Hematopoietic multipotent progenitor cell treated with erythropoietin and hydrocortisone succinate and interleukin-3 and kit ligand, for 6 days (in vitro differentiated cells): ENCODE results near the gene PHACTR3.

ENCODE experiments used
- DNase-seq: peaks from one replicate; pipeline ENCODE4 v3.0.0-alpha.2; 2015

PHACTR3 gene

GRCh38 chr20:59737073-59737666 lies 132.8 kb downstream of the PHACTR3 start:
- no peak for DNase-seq

- no peak for DNase-seq
These were observed 133.5 kb downstream of the PHACTR3 start for GRCh38 chr20:59737816-59738215.

DNA sequence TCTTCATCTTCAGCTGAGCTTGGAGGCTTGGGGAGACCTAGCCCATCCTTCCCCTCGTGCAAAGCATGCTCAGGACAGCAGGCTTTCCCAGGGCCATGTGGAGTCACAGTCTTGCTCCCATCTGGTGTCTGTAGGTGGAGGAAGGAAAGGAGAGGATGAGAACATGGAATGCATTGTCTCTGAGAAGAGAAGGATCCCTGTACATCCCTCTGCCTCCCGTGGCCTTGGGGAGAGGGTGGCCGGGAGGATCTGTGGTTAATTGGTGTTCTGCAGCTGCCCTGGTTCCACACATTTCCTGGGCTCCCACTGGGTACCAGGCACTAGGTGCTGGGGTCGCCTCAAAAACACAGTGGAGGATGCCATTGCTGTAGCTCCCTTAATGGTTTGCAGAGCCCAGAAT lies 134.5 kb downstream of the PHACTR3 start:
- no peak for DNase-seq

- DNase-seq, result no peak
These were observed 136.3 kb downstream of the PHACTR3 start for GRCh38 chr20:59740621-59741020.

GRCh38 chr20:59741073-59741472 lies 136.7 kb downstream of the PHACTR3 start:
- DNase-seq, result no peak

DNA sequence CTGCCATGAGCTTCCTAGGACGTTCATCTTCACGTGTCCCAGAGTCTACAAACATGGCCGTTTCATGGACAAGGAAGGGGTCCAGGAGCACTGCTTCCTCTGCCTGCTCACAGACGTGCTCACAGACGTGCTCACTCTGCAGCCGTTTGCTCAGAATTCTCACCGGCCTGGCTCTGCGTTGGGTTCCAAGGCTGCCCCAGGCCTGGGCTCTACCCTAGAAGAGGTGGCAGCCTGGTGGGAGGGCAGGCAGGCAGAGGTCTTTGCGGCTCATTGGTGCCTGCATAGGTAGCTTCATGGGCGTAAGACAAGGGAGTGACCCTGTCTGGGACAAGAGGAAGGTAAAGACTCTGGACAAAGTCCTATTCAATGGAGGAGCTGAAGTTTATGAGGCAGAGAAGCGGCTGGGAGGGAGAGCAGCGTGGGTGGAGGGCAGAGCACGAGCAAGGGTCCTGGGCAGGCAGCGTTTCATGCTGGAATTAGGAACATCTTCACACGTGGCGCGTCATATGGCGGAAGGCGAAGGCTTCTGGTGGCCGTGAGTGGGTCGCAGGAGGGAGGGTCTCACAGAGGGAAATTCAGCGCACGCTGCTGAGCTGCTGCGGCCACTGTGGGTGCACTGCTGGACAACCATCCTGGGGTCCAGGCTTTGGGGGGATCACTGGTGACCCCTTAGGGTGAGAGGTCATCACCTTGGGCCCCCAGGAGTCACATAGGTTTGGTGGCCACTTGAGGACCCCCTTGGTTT lies 138.2 kb downstream of the PHACTR3 start:
- no peak for DNase-seq

DNA sequence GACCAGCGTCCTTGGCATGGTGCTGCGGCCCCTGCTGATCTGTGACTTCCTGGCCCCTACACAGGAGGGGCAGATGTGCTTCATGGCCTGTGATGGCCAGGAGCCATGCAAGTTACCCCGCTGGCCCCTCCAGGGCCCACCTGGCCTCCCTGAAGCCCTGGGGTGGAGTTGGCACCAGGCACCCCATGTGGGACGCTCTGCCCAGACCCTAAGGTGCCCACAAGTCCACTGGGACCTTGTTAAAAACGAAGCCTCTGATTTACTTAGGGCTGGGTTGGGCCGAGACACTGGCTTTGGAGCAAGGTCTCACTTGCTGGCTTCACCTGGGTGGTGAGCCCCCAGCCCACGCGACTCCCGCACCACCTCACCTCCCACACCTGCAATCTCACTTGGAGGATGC lies 139.0 kb downstream of the PHACTR3 start:
- no peak for DNase-seq

DNA sequence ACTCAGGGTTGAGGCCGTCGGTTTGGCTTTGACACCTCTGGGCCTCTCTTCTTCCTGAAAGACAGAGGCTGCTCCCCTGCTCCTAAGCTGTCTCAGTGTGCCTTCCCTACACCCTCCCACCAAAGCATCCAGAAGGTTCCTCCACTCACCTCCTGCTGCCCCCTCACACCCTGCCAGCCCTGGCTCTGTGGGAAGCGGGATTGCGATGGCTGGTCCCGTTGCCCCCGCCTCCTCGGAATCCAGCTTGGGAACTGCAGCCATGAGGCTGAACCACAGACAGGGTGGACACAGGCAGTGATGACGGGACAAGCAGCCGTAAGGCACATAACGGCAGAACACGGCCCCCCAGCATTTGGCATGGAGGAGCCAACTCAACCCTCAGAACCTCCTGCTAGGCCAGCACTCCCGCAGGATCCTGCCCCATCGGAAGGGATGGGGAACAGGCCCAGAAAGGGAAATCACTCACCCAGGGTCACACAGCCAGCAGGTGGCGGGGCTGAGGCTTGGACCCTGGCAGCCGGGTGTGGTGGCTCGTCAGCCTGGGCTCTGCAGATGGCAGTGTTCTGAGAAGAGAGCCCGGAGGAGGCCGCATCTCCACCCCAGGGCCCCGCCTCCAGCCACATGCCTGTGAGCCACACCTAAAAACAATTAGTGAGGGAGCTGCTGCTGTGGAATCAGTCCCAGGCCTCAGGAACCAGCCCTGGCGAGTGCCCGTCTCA lies 139.6 kb downstream of the PHACTR3 start:
- DNase-seq, result peak; percentile 64

DNA sequence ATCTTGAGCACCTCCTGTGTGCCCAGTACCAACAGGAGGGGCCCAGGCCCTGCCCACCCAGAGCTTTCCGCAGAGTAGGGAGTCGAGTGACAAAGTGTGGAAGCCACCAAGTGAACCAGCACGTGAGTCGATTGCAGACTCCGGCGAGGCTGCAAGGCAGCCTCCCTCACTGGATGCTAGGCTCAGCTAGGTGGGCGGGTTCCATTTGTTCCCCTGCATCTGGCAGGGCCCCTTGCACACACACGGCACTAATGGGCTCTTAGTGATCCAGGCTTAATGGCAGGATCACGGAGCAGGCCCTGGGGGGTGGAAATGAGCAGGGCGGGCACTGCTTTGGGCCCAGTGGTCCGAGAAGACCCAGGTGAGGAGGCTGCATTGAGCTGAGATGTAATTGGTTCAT lies 140.4 kb downstream of the PHACTR3 start:
- DNase-seq, result no peak

DNA sequence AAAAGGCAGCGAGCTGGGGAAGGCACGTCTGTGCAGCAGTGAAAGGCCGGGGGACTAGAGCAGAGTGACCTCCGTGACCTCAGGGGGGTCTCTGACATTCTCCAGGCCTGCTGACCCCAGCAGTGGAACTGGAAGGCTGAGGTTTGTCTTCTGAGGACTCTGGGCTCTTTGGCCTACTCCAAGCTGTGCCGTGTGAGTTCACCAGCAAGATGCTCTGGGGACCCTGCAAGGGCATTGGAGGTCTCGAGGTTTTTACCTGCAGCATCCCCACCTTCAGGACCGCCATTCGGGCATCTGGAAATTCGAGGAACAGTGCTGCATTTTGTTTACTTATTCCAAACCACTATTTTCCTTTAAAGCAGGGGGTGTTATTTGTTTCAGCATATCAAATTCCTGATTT lies 140.9 kb downstream of the PHACTR3 start:
- no peak for DNase-seq

GRCh38 chr20:59745716-59746115 lies 141.4 kb downstream of the PHACTR3 start:
- no peak for DNase-seq

GRCh38 chr20:59746155-59746554 lies 141.8 kb downstream of the PHACTR3 start:
- DNase-seq, result no peak

DNA sequence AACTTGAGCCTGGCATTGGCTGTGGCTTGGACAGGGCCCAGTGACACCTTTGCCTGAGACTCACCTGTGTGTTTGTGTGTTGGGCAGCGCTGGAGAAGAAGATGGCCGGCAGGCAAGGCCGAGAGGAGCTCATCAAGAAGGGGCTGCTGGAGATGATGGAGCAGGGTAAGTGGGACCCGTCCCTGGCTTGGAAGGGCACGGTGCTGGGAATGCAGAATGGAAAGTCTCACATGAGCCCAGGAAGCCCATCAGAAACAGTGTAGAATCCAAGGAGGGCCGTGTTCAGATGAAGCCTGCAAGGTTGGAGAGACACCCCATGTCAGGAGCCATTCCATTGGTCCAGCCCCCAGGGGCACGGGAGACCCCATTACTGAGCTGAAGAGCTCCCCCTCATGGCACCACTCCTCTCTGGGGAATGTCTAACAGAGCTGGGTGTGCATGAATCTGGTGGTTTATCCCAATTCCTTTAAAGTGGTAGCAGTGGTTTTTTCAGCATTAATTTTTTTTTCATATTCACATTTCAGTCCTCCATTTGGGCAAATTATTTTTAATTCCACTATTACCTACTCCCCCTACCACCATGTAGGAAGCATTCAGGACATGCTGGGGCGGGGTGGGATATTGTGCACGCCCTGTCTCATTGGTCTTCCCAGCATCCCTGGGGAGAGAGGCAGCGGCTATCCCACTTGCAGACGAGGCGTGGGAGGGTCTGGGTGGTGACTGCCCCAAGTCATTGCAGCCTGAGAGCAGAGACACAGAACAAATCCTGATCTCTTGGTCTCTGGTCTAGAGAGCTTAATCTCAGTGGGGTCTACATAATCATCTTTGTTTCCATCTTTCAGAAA lies 143.6 kb downstream of the PHACTR3 start:
- no peak for DNase-seq

DNA sequence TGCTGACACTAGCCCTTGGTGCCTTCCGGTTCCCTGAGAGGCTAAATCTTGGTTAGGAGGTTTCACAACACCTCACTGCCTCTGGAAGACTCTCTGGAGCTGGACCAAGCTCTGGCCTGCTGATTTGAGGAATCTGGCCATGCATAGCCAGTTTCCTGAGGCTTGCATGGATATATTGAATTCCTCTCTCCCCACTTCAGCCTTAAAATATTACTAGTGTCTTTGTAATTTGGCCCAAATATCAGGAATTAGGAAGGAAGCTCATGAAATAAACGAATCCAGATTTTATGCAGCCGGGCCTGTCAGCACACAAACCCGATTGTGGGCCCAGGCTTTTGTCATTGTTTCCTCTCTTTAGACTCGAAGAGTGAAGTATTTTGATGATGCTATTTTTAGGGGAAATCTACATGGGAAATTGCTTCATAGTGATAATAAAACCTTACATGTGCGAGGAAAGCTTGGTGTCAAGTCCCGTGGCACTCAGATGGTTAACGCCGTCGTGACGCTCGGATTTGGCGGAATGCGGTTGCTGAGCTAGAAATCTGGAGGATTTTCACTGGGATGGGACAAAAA lies 144.4 kb downstream of the PHACTR3 start:
- no peak for DNase-seq

- no peak for DNase-seq
These were observed 145.0 kb downstream of the PHACTR3 start for GRCh38 chr20:59749301-59749700.

DNA sequence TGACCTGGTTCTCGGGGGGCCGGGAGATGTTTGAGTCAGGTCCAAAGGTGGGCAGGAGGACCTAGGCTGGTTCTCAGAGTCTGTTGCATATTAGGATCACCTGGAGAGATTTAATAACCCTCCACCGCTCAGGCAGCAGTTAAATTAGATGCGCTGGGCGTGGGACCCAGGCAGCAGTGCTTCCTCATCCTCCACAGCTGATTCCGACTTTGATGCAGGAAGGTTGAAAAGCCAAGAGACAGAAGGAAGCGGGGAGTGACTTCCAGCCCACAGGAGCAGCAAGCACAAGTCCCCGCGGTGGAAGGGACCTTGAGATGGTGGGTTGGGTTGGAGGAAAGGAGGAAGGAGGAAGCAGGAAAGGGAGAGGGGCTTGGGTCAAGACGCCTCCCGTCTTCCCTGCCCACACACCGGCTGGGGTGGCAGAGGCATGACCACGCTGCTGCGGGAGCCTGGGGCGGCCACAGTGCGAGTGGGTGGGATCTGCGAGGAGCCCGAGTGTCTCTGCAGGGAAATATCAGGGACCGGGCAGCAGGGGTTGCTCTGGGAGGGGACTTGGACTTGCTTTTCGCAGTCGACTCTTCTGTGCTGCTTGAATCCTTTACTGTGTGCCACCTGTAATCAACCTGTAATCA lies 146.0 kb downstream of the PHACTR3 start:
- no peak for DNase-seq

DNA sequence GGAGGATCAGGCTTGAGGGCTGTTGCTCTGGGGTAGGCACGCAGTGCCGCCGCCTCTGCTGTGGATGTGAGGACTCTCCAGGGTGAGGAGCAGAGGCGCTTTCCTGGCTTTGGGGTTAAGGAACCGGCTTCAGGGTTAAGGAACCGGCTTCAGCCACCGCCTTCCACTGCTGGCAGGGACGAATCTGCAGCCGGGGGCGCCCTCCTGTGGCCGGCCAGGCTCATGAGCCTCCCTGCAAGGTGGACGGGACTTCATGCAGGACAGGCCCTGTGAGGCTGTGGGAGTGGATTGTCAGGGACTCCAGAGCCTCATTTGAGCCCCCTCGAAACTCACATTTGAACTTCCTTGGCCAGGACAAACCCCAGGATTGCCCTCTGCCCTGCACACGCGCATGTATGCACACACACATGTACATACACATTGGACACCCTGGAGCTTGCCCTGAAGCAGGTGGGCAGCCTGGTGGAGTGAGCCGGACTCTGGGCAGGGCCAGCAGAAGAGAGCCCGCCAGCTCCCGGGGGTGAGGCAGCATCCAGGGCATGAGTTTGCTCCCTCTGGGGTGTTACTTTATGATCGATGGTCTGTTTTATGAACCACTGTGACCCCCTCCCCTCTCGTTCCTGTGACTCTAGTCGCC lies 146.9 kb downstream of the PHACTR3 start:
- DNase-seq, result peak; percentile 78

DNA sequence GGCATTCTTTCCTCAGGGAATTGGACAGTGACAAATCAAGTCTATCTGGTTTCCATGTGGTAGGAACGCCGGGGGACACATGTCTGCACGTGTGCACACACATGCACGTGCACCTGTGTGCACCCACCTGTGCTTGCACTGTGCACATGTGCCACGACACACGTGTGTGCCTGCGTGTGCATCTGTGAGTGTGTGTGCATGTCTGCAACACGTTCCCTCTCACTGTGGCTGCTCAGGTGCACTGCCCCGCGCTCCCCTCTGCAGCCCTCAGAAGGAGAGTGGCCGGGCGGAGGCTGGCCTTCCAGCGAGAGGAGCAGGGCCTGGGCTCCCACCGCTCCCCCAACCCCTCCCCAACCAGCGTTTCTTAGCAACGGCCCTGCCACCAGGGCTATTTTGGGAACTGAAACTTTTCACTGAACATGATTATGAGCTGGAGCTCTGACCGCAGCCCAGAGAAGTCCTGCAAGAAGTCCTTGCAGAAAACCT lies 147.8 kb downstream of the PHACTR3 start:
- DNase-seq, result no peak

DNA sequence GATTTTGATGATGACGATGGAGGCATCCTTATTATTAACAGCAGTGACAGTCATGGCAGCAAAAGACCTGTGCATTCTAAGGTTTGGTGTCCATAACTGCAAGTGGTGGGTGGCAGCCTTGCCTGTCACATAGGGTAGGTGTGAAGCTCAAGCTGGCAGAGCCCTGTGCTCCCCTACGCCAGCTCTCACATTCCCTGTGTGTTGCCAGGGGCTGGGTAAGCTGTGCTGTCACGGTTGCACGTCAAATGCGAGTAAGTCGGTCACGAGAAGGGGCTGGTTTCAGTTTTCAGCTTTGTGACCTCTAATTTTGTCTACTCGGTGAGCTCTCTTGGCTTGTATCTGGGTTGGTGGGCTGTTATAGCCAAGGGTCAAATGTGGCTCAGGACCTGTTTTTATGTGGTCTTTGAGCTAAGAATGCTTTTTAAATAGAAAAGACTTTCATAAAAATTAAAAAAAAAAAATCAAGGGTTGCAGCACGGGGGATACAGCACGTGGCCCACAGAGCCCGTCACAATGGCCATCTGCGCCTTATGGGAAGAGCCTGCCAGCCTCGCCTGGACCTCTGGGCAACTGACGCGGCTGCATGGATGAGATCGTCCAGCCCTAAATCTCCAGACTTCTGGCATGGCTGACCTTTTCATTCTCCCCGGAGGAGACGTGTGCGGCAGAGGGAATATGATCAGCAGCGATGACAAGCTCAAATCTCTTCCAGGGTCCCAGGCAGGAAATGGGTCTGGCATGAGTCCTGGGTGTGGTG lies 148.5 kb downstream of the PHACTR3 start:
- DNase-seq, result no peak

GRCh38 chr20:59753836-59754235 lies 149.5 kb downstream of the PHACTR3 start:
- no peak for DNase-seq

GRCh38 chr20:59754551-59754950 lies 150.2 kb downstream of the PHACTR3 start:
- no peak for DNase-seq
